ENCODE results near the gene ARL15. TPM values are rescaled to one million over a fixed set of nuclear protein-coding genes. Genes with fewer than 3 reads are reported as not detected.

Gene ARL15
- total RNA-seq, 1 donor from 2014 or later: 20.3 TPM

GRCh38 chr5:54317511-54318260 lies 7.3 kb upstream of the ARL15 start:
- no peak for ATAC-seq (ENCODE audit: poor library complexity)
- no peak for DNase-seq
- intact Hi-C loops (cut with DNase I): loop anchor here (10.0 kb wide), 1 partner anchor 97 kb away; no protein-coding TSS in a partner anchor

- intact Hi-C loops (cut with DNase I): loop anchor here (10.0 kb wide), 1 partner anchor 99 kb away; no protein-coding TSS in a partner anchor
- DNase-seq (no peak), ATAC-seq (ENCODE audit: poor library complexity) (no peak)
Measured at GRCh38 chr5:54315736-54316528, 5.6 kb upstream of the ARL15 start.

- ATAC-seq (ENCODE audit: poor library complexity) (no peak), DNase-seq (no peak)
- intact Hi-C loops (cut with DNase I): loop anchor here (5.0 to 10.0 kb wide), 2 partner anchors 61 to 101 kb away; no protein-coding TSS in a partner anchor
Measured at GRCh38 chr5:54313311-54314270, 3.2 kb upstream of the ARL15 start.

GRCh38 chr5:54312499-54312898 lies 2.1 kb upstream of the ARL15 start:
- intact Hi-C loops (cut with DNase I): loop anchor here (5.0 to 10.0 kb wide), 2 partner anchors 60 to 102 kb away; no protein-coding TSS in a partner anchor
- DNase-seq (no peak), ATAC-seq (ENCODE audit: poor library complexity) (no peak)

GRCh38 chr5:54311176-54311677 lies 854 bp upstream of the ARL15 start:
- intact Hi-C loops (cut with DNase I): loop anchor here (5.0 to 10.0 kb wide), 2 partner anchors 59 to 104 kb away; no protein-coding TSS in a partner anchor
- DNase-seq: no peak
- peak; percentile 23 for ATAC-seq (ENCODE audit: poor library complexity)

GRCh38 chr5:54309691-54310432 lies 511 bp downstream of the ARL15 start:
- intact Hi-C loops (cut with DNase I): loop anchor here (5.0 to 10.0 kb wide), 2 partner anchors 58 to 105 kb away; no protein-coding TSS in a partner anchor
- ATAC-seq (ENCODE audit: poor library complexity): peak; percentile 33
- DNase-seq: peak; percentile 65

- DNase-seq: no peak
- intact Hi-C loops (cut with DNase I): no loop called here
- no peak for ATAC-seq (ENCODE audit: poor library complexity)
Measured at GRCh38 chr5:54309276-54309675, 1.1 kb downstream of the ARL15 start.

GRCh38 chr5:54307583-54307982 lies 2.8 kb downstream of the ARL15 start:
- DNase-seq (no peak), ATAC-seq (ENCODE audit: poor library complexity) (no peak)
- intact Hi-C loops (cut with DNase I): no loop called here

GRCh38 chr5:54306893-54307292 lies 3.5 kb downstream of the ARL15 start:
- no peak for ATAC-seq (ENCODE audit: poor library complexity)
- intact Hi-C loops (cut with DNase I): no loop called here
- DNase-seq: no peak

- DNase-seq: no peak
- ATAC-seq (ENCODE audit: poor library complexity): no peak
- intact Hi-C loops (cut with DNase I): no loop called here
Measured at GRCh38 chr5:54305737-54306136, 4.6 kb downstream of the ARL15 start.

- ATAC-seq (ENCODE audit: poor library complexity): no peak
- no peak for DNase-seq
- intact Hi-C loops (cut with DNase I): no loop called here
Measured at GRCh38 chr5:54304040-54304439, 6.3 kb downstream of the ARL15 start.

- DNase-seq (no peak), ATAC-seq (ENCODE audit: poor library complexity) (peak; percentile 54)
- intact Hi-C loops (cut with DNase I): no loop called here
Measured at GRCh38 chr5:54302267-54302687, 8.1 kb downstream of the ARL15 start.

GRCh38 chr5:54301849-54302248 lies 8.5 kb downstream of the ARL15 start:
- intact Hi-C loops (cut with DNase I): no loop called here
- ATAC-seq (ENCODE audit: poor library complexity): no peak

GRCh38 chr5:54301220-54301619 lies 9.2 kb downstream of the ARL15 start:
- ATAC-seq (ENCODE audit: poor library complexity) (no peak), DNase-seq (no peak)
- intact Hi-C loops (cut with DNase I): no loop called here

More at GRCh38 chr5:54301849-54302248, 8.5 kb downstream of the ARL15 start:
- DNase-seq: no peak

GRCh38 chr5:54298947-54299346 lies 11.4 kb downstream of the ARL15 start:
- no peak for ATAC-seq (ENCODE audit: poor library complexity)
- no peak for DNase-seq
- intact Hi-C loops (cut with DNase I): no loop called here

- ATAC-seq (ENCODE audit: poor library complexity) (peak; percentile 74), DNase-seq (no peak)
- intact Hi-C loops (cut with DNase I): no loop called here
Measured at GRCh38 chr5:54296386-54296785, 14.0 kb downstream of the ARL15 start.

- intact Hi-C loops (cut with DNase I): no loop called here
- peak; percentile 52 for DNase-seq
Measured at GRCh38 chr5:54295651-54296276, 14.6 kb downstream of the ARL15 start.

More at GRCh38 chr5:54295651-54296276, 14.6 kb downstream of the ARL15 start:
- ATAC-seq (ENCODE audit: poor library complexity): peak; percentile 95

Data from Right ventricle myocardium superior (tissue), 1 donor.